Activated T-cell treated with anti-CD3 and anti-CD28 coated beads, Interleukin-2, amount 50 U/mL, for 72 hours (primary cell): ENCODE results near the gene CRK. TPM values are rescaled to one million over a fixed set of nuclear protein-coding genes. Genes with fewer than 3 reads are reported as not detected.

ENCODE experiments used
- ATAC-seq, 2 donors: fragments of 150-1000 bp; cut with Tn5 transposase; replicated peaks in 1 of 2; 2 replicates each; pipeline ENCODE4 v1.10.0; 2021; ENCODE audit warnings: moderate library complexity in 2 of 2, mild to moderate bottlenecking in 1 of 2
- DNase-seq, 2 donors: peaks; one replicate each; pipeline ENCODE4 v3.0.0; 2021 to 2022; ENCODE audit warnings: mixed read lengths in 1 of 2
- H3K27ac Mint-ChIP-seq: one replicate; pipeline ENCODE4 v1.8.0; 2022; ENCODE audit warnings: mild to moderate bottlenecking, moderate library complexity, mixed read lengths
- H3K27me3 Mint-ChIP-seq: one replicate; pipeline ENCODE4 v1.8.0; 2022; ENCODE audit warnings: low read depth, mixed read lengths
- H3K36me3 Mint-ChIP-seq, 2 donors: one replicate each; pipeline ENCODE4 v1.8.0; 2022; ENCODE audit warnings: mixed read lengths in 2 of 2, mild to moderate bottlenecking in 1 of 2; ENCODE audit not compliant: insufficient read depth in 2 of 2
- H3K4me1 Mint-ChIP-seq: one replicate; pipeline ENCODE4 v1.8.0; 2022; ENCODE audit warnings: low read depth, mixed read lengths
- H3K4me3 Mint-ChIP-seq, 2 donors: one replicate each; pipeline ENCODE4 v1.8.0; 2022; ENCODE audit warnings: mild to moderate bottlenecking in 2 of 2, mixed read lengths in 2 of 2, moderate library complexity in 2 of 2
- H3K9me3 Mint-ChIP-seq, 2 donors: one replicate each; pipeline ENCODE4 v1.8.0; 2022; ENCODE audit warnings: mixed read lengths in 2 of 2
- total RNA-seq, 2 donors: library from RNA; stranded (reverse); gene quantifications; one replicate each; pipeline ENCODE4 v1.2.3, GENCODE V29; 2022

CRK gene
- total RNA-seq, 2 donors from 2014 or later = 18.7 to 22.9 TPM

GRCh38 chr17:1482680-1483079, 26.6 kb upstream of the CRK start:
- Mint-ChIP-seq H3K27ac (no peak overlapping the region), H3K36me3 (peaks cover 0 to 4% of the 10 kb centered on the region in 2 donors), H3K4me3 (no peak overlapping the region), H3K27me3 (no peaks in the 10 kb centered on the region), H3K9me3 (no peaks in the 10 kb centered on the region), H3K4me1 (peaks cover 9% of the 10 kb centered on the region)
- no peak for ATAC-seq
- no peak for DNase-seq

- H3K9me3 Mint-ChIP-seq = no peaks in the 10 kb centered on the region
- no peak overlapping the region for H3K4me3 Mint-ChIP-seq
- ATAC-seq (no peak), DNase-seq (no peak)
- peaks cover 4% of the 10 kb centered on the region for H3K4me1 Mint-ChIP-seq
- no peaks in the 10 kb centered on the region for H3K27me3 Mint-ChIP-seq
- no peak overlapping the region for H3K27ac Mint-ChIP-seq
- H3K36me3 Mint-ChIP-seq = peaks cover 0 to 4% of the 10 kb centered on the region in 2 donors
Observed at GRCh38 chr17:1481736-1482135, 25.7 kb upstream of the CRK start.

- ATAC-seq = no peak
- Mint-ChIP-seq H3K9me3 (no peaks in the 10 kb centered on the region), H3K27me3 (no peaks in the 10 kb centered on the region), H3K4me1 (no peaks in the 10 kb centered on the region), H3K4me3 (no peak overlapping the region), H3K36me3 (peaks cover 0 to 4% of the 10 kb centered on the region in 2 donors), H3K27ac (no peak overlapping the region)
- no peak for DNase-seq
Observed at GRCh38 chr17:1480747-1481465, 24.9 kb upstream of the CRK start.

- peaks cover 0 to 4% of the 10 kb centered on the region in 2 donors for H3K36me3 Mint-ChIP-seq
- H3K27ac Mint-ChIP-seq = no peak overlapping the region
- no peak for DNase-seq
- no peak overlapping the region for H3K4me3 Mint-ChIP-seq
- H3K4me1 Mint-ChIP-seq = peaks cover 8% of the 10 kb centered on the region
- H3K9me3 Mint-ChIP-seq = no peaks in the 10 kb centered on the region
- ATAC-seq = no peak
- H3K27me3 Mint-ChIP-seq = no peaks in the 10 kb centered on the region
Observed at GRCh38 chr17:1478418-1478817, 22.4 kb upstream of the CRK start.

- no peak overlapping the region for H3K27ac Mint-ChIP-seq
- DNase-seq (no peak), ATAC-seq (no peak)
- no peaks in the 10 kb centered on the region for H3K36me3 Mint-ChIP-seq
- H3K4me3 Mint-ChIP-seq = no peak overlapping the region
- no peaks in the 10 kb centered on the region for H3K9me3 Mint-ChIP-seq
- peaks cover 19% of the 10 kb centered on the region for H3K4me1 Mint-ChIP-seq
- H3K27me3 Mint-ChIP-seq = peaks cover 7% of the 10 kb centered on the region
Observed at GRCh38 chr17:1475321-1475854, 19.4 kb upstream of the CRK start.

GRCh38 chr17:1474402-1475189, 18.6 kb upstream of the CRK start:
- H3K4me1 Mint-ChIP-seq = peaks cover 19% of the 10 kb centered on the region
- no peak overlapping the region for H3K4me3 Mint-ChIP-seq
- H3K9me3 Mint-ChIP-seq = no peaks in the 10 kb centered on the region
- ATAC-seq (no peak), DNase-seq (no peak)
- peaks cover 7% of the 10 kb centered on the region for H3K27me3 Mint-ChIP-seq
- H3K36me3 Mint-ChIP-seq = no peaks in the 10 kb centered on the region
- H3K27ac Mint-ChIP-seq = no peak overlapping the region

- no peak overlapping the region for H3K27ac Mint-ChIP-seq
- peak in 1 of 2 donors; percentile 31 for DNase-seq
- peaks cover under 1 to 2% of the 10 kb centered on the region in 2 donors for H3K36me3 Mint-ChIP-seq
- peaks cover 19% of the 10 kb centered on the region for H3K4me1 Mint-ChIP-seq
- no peaks in the 10 kb centered on the region for H3K9me3 Mint-ChIP-seq
- H3K27me3 Mint-ChIP-seq = peaks cover 7% of the 10 kb centered on the region
- no peak overlapping the region for H3K4me3 Mint-ChIP-seq
- ATAC-seq = peak; percentile 73 to 78
Observed at GRCh38 chr17:1473841-1474240, 17.8 kb upstream of the CRK start.

GRCh38 chr17:1473170-1473569, 17.1 kb upstream of the CRK start:
- Mint-ChIP-seq H3K4me1 (peaks cover 19% of the 10 kb centered on the region), H3K9me3 (no peaks in the 10 kb centered on the region), H3K4me3 (no peak overlapping the region), H3K27me3 (peaks cover 7% of the 10 kb centered on the region), H3K36me3 (peaks cover 1 to 2% of the 10 kb centered on the region in 2 donors), H3K27ac (no peak overlapping the region)
- ATAC-seq (peak; percentile 37 to 71), DNase-seq (no peak)

- Mint-ChIP-seq H3K27me3 (peaks cover 7% of the 10 kb centered on the region), H3K9me3 (no peaks in the 10 kb centered on the region), H3K4me3 (no peak overlapping the region), H3K27ac (no peak overlapping the region), H3K4me1 (peaks cover 19% of the 10 kb centered on the region), H3K36me3 (peaks cover 2 to 5% of the 10 kb centered on the region in 2 donors)
- DNase-seq = no peak
- no peak for ATAC-seq
Observed at GRCh38 chr17:1471911-1472821, 16.1 kb upstream of the CRK start.

GRCh38 chr17:1471490-1471889, 15.5 kb upstream of the CRK start:
- H3K27me3 Mint-ChIP-seq = peaks cover 7% of the 10 kb centered on the region
- peaks cover 19% of the 10 kb centered on the region for H3K4me1 Mint-ChIP-seq
- DNase-seq = no peak
- ATAC-seq = no peak
- no peaks in the 10 kb centered on the region for H3K9me3 Mint-ChIP-seq
- peaks cover 2 to 5% of the 10 kb centered on the region in 2 donors for H3K36me3 Mint-ChIP-seq
- H3K4me3 Mint-ChIP-seq = no peak overlapping the region
- no peak overlapping the region for H3K27ac Mint-ChIP-seq

GRCh38 chr17:1470755-1471462, 14.9 kb upstream of the CRK start:
- Mint-ChIP-seq H3K4me1 (peaks cover 19% of the 10 kb centered on the region), H3K27me3 (peaks cover 7% of the 10 kb centered on the region), H3K27ac (no peak overlapping the region), H3K4me3 (no peak overlapping the region), H3K36me3 (peaks cover 2 to 5% of the 10 kb centered on the region in 2 donors), H3K9me3 (no peaks in the 10 kb centered on the region)
- DNase-seq (no peak), ATAC-seq (no peak)

- H3K4me1 Mint-ChIP-seq = peaks cover 19% of the 10 kb centered on the region
- peaks cover 2 to 5% of the 10 kb centered on the region in 2 donors for H3K36me3 Mint-ChIP-seq
- no peak overlapping the region for H3K4me3 Mint-ChIP-seq
- H3K9me3 Mint-ChIP-seq = no peaks in the 10 kb centered on the region
- no peak for DNase-seq
- ATAC-seq = no peak
- H3K27me3 Mint-ChIP-seq = peaks cover 11% of the 10 kb centered on the region
- H3K27ac Mint-ChIP-seq = no peak overlapping the region
Observed at GRCh38 chr17:1470071-1470754, 14.2 kb upstream of the CRK start.
